GM19395 (cell line): ENCODE data around the gene GRIP2.

Experiments
- ATAC-seq: cut with Tn5 transposase; IDR thresholded peaks from one replicate; pipeline ENCODE4 v1.9.1; 2021; ENCODE audit warnings: mild to moderate bottlenecking, moderate library complexity; ENCODE audit not compliant: unreplicated experiment

GRIP2 gene

DNA sequence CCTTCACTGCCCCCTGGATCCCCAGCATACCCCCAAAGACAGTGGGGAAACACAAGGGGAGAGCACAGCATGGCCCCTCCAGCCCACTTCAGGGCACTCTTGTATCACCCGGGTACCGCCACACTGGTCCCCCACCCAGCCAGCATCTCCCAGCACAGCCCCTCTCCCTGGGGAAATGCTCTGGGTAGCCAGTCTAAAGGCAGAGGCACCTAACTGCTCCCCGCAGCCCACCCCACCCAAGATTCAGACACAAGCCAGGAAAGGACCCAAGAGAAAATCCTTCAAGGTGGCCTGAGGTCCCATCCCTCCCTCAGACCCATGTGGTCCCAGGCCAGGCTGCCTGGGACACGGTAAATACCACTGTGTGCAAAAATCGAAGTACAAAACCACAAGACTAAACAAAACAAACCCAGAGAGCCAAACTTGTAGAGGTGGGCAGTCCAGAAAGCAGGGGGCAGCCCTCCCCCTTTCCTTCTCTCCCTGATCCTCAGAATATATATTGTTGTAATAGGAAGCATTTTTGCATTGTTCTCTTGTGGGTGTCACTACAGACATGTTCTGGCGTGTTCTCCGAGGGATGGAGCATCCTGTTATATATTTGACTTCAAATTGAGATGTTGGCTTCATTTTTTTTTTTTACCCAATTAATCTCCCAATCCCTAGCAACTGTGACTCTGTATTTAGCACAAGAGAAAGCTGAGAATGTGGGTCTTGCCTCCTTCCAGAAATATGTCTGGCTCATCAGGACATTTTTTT, 51.7 kb downstream of the GRIP2 start:
- ATAC-seq: no peak

DNA sequence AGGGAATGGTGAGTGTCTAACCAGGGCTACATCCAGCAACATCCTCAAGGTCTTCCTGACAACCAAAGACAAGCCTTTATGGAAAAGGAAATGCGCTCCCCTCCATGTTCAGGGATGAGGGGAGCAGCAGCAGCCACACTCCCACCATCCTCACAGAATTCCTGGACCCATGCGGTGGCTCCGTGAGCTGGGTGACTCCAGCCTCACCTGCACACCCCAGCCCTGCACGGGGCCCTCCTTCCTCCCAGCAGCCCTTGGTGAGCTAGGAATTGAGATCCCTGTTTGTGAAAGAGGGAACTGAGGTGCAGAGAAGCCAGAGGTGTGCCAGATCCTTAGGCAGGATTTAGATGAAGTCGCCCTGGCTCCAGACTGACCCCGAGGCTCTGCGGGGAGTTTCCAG, 52.3 kb downstream of the GRIP2 start:
- no peak for ATAC-seq

DNA sequence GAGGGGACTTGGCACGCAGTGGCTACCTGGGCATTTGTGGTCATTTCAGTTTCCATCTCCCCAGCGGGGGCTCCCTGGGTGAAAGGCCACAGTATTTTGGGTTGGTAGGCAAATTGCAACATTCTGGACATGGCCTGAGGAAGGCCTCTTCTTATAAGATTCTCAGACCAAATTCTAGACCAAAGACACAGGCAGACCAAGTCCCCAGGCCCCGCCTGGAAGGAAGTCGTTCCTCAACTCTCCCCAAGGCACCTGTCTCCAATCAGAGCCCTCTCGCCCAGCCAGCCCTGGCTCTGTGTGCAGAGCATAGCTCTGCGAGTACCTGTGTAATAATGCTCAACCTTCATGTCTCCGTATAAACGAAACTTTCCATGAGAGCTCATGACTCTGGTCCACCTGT, 53.1 kb downstream of the GRIP2 start:
- no peak for ATAC-seq

DNA sequence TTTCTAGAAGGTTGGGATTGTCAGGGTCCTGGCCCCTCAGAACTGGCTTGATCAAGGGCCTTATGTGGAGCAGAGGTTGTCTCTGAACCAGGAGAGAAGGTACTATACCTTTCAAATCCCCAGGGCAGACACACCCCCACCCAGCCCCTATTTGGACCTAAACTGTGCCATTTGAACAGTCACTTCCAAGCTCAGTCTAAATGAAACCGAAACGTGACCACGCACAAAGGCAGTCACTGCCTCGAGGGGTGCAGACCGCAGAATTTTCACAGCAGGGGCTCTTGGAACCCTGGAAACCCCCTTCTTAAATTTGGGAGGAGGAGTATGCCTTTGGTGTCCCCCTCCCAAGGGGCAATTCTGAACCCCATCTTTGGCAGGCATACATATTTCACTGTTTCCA, 53.7 kb downstream of the GRIP2 start:
- ATAC-seq: no peak

DNA sequence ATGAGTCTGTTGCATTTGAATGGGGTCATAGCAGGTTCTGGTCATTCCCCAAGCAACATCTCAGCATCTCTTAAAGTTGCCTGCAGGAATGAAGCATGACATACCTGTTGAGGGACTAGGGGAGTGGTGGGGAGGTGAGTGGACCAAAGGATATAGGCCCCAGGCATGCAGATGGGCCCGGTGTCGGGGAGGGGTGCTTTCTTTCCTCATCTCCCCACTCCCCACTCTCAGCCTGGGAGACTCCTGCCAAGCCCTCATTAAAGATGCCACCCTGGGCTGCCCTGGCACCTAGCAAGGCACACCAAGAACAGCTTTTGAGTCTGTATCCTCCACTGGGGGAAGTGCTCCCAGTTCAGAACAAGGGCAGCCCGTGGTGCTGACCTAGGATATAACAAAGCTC, 54.2 kb downstream of the GRIP2 start:
- no peak for ATAC-seq

DNA sequence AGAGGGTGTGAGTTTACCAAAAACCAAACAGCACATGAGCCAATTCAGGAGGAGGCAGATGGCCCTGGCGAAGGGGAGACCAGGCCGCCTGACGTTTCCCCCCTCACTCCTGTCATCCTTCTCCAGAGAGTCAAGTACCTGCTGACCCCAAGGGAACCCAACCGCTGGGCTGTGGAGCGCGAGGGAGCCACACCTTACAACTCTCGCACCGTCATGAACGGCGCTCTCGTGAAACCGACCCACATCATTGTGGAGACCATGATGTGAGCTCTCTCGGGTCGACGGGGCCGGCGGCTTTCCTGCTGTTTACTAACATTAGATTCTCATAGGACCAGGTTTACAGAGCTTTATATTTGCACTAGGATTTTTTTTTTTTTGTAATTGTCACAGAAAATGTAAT, 55.4 kb downstream of the GRIP2 start:
- no peak for ATAC-seq

DNA sequence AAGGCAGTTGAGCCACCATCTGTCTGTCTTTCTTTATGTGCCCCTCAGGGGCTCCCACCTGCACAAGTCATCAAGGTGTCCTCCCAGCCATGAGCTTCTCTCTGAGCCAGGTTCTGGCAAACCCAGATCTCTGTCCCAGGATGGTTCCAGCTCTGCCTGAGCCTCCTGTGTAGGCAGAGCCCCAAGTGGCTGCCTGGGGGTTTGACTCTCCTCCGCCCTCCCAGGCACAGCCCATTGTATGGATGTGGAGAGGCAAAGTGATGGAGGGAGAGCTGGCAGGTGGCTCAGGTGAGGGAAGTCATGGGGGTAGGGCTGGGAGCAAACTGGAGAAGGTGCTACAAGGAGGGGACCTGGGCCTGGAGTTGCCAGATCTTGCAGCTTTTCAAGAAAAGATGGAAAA, 56.9 kb downstream of the GRIP2 start:
- ATAC-seq: no peak

DNA sequence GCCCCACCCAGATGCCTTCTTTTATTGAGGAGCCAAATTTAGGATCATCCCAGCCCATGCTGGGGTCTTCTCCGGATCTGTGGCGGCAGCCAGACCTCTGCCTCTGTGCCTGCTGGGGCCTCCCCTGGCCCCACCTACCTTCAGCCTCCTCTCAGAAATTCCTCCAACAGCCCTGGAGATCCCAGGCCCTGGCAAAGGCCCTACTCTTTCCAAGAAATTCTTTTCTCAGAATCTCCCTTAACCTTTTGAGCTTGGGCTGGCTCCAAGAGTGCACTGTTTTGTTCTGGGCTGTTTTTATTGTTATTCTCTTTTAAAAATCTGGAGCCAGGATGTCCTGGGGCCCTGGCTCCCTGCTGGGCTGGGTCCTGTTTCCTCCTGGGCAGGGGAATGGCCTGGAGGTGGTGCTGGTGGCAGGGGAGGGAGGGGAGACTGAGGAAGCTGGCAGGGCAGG, 57.8 kb downstream of the GRIP2 start:
- ATAC-seq: no peak

DNA sequence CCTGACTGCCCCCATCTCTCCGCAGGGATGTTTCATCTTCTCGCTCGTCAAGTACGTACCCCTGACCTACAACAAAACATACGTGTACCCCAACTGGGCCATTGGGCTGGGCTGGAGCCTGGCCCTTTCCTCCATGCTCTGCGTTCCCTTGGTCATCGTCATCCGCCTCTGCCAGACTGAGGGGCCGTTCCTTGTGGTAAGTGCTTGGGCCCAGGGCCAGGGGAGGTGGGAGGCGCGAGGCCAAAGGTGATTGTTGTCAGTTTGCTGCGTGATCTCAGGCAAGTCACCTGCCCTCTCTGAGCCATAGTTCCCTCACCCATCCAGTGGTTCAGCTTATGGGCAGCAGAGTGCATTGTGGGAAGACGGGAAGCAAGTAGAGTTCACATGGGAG, 58.5 kb downstream of the GRIP2 start:
- ATAC-seq: no peak

DNA sequence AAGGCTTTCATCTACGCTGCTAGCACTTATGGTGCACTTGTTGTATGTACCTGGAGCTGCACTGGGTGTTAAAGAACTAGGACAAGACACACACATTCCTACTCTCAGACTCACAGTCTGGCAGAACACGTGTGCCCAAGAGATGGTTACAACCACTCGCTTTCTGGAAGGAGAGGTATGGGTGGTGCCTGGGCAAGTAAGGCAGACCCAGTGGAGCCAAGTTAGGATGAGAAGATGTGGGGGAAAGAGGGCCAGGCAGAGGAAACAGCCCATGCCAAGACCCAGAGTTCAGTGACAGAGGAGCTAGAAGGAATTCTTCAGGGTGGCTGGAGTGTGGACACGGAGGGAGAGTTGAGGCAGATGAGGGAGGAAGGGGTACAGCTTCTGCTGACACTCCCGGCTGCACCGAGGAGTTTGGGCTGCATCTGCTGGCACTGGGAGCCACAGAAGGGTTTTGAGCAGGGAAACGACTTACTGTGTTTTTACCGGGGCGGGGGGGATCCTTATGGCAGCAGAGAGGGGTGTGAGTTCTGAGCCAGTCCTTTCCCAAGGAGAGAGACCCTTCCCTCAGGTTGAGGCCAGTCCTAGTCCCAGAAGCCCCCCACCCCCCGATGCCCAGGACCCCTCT, 59.0 kb downstream of the GRIP2 start:
- no peak for ATAC-seq

DNA sequence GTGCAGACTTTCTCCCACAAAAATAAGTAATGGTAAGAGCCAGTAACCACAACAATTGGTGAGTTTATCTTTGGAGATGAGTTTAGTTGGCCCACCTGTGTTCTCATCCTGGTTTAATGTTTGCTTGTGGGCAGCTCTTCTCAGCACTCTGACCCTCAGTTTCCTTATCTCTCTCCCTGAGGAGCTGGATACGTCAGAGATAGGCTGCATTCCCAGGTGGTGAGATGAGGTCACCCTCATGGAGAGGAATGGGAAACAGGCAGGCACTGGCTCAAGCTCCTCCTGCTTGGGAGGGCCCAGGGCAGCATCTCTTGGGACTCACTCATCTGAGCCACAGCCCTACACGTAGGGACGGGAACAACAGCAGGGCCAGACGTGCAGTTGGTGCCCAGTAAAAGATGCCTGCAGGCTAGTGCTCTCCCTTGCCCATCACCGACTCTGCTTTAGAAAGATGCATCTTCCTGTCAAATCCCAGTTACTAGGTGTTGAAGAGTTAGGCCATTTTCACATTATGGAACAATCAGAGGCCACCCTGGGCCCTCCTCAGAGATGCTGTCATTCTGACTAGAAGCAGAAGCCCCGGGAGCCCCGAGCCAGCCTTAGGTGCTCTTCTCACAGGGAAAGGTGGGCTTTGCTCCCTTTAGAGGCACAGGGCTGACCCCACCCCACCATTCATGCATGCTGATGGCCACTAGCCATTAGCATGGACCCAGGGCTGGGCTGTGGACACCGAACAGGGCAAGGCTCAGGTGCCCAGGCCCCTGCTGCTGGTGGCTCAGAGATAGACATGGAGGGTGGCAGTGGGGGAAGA, 59.7 kb downstream of the GRIP2 start:
- no peak for ATAC-seq

DNA sequence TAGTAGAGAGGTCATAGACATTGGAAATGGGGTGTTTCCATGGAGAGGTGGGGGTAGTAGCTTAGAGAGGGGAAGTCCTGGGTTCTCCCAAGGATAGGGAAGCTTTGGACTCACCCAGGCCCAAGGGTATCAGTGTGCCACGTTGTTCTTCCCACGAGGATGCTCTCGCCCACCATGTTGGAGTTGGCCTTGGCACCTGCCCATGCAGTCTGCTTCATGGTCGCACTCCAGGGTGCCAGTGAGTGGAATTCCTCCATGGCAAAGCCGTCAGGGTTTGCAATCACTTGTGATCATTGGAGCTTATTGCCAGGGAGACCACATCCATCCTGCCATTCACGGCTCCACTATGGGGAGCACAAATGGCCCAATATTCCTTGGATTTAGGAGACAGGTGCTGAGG, 60.6 kb downstream of the GRIP2 start:
- no peak for ATAC-seq

DNA sequence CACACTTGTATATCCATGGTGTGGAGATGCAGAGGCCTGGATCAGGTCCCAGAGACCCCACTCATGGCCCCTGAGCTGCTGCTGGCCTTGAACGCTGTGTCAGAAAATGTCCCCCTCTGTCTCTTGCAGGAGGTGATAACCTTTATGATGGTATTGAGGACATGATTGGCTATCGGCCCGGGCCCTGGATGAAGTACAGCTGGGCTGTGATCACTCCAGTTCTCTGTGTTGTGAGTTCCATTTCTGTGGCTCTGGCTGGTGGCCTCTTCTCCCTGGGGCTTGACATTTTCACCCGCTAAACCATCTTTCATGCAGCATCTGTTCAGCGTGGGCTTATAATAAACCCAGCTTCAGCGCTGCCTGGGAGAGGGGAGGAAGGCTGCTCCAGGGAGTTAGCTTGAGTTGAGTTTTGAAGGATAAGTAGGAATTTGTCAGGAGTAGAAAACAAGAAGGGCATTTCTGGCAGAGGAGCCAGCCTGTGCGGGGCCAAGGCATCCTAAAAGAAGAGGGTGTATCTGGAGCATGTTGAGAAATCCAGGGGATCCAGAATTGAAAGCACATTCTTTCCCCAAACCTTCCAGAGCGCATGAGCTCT, 61.1 kb downstream of the GRIP2 start:
- no peak for ATAC-seq

DNA sequence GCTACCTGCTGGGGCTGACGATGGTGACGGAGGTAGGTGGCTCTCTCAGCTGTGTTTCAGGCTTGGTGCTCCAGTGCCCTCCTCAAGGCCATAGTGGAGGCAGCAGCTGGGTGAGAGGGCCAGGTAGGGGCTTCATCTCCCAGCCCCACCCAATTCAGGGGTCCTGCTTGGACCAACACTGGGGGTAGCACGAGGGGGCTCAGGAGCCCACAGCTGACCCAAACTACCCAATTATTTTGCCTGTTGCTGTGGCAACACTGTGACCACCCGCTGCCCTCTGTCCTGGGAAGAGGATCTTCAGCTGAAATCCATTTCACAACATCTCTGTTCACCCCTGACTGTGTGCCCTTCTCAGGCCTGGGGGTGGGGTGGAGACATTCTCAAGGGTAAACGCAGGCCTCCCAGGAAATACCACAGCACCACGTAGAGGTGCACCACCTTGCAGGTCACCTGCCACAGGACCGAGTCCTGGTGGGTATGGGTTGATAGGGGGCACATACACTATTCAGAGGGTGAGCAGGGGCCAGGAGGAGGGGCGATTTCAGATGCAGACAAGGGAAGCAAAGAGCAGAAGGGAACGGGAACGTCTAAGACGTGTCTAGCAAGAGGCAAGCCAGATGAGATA, 62.7 kb downstream of the GRIP2 start:
- ATAC-seq: no peak

DNA sequence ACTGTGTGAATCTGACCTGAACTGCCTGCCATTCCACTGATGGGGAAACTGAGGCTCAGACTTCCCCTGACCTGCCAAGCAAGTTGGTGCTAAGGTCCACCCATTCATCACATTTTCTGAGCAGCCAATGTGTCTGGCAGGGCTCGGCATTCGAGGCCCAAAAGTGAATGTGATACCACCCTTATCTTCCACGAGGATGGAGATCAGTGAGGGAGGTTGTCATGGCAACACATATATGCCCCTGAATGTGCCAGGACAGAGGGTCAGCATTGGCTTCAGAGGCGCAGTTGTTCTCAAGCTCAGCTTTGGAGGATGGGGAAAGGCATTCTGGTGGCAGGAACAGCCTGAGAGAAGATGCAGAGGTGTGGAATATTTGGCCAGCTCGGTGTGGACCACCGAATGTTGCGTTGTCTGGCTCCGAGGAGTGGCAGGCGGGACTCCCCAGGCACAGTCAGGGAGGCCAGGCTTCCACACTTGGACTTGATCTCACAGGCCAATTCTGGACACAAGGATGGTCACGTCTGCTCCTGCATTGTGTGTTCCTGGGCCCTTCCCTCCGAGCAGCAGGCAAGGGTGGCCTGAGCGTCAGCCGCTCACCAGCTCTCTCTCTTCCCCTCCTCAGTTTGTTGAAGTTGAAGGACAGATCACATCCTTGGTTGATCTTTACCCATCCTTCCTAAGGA, 63.4 kb downstream of the GRIP2 start:
- ATAC-seq: no peak

DNA sequence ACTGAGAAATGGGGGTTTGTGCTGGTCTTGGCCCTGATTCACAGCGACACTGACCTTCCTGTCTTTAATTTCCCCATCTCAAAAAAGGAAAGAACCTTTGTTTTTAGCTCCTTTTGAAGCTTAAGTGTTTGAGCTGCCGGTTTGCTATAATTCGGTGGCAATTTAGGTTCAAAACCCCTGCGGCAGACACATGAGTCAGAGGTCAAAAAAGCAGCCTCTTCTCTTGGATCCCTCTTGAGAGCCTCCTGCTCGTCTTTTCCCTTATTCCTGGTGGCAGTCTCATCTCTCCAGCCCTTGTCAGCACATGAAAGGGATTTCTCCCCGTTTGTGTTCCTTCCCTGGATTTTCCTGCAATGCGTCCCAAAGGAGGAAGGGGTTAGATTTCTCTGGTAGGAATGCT, 64.5 kb downstream of the GRIP2 start:
- no peak for ATAC-seq

DNA sequence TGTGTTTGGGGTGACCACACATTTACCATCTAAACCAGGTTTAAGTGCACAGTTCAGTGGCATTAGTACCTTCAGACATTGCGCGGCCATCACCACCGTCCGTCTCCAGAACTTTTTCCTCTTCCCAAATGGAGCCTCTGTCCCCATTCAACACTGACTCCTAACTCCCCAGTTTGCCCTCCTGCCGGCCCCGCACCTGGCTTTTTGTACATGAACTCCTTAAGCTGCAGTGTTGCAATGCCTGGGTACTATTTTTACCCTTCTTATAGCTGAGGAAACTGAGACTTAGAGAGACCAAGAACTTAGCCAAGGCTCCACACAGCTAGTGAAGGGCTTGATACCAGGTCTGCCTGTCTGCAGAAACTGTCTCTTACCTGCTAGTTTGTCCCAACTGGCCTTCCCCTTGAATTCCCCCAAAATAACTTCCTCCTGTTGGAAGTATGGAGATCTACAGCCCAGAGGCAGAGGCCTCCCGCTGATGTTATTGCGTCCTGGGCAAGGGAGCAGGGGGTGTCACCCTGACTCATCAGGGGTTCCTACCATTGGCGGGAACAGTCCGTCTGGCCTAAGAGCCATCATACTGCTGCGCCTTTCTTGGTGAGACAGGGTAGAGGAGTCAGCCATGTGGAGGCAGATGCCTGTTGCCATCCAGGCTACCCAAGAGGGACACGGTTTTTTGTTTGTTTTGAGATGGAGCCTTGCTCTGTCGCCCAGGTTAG, 65.6 kb downstream of the GRIP2 start:
- ATAC-seq: no peak

DNA sequence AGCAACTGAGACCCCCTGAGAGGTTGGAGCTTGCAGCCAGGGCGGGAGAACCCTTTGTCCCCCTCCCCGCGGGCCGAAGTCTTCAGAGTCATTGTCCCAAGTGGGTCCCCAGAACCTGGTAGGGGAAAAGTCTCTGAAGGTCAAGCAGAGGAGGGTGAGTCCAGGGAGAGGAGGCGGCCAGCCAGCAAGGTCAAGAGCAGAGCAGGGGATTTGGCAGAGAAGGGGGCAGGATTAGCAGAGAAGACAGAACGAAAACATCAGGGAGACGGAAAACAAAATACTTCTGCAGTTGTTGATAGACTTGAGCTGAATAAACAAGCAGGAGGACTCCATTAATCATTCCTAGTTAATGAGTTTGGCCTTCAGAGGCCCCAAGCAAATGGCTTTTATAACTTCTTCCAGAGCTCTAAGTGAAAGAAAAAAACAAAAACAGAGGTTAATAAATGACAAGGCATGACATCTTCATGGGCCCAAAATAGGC, 66.7 kb downstream of the GRIP2 start:
- ATAC-seq: no peak

DNA sequence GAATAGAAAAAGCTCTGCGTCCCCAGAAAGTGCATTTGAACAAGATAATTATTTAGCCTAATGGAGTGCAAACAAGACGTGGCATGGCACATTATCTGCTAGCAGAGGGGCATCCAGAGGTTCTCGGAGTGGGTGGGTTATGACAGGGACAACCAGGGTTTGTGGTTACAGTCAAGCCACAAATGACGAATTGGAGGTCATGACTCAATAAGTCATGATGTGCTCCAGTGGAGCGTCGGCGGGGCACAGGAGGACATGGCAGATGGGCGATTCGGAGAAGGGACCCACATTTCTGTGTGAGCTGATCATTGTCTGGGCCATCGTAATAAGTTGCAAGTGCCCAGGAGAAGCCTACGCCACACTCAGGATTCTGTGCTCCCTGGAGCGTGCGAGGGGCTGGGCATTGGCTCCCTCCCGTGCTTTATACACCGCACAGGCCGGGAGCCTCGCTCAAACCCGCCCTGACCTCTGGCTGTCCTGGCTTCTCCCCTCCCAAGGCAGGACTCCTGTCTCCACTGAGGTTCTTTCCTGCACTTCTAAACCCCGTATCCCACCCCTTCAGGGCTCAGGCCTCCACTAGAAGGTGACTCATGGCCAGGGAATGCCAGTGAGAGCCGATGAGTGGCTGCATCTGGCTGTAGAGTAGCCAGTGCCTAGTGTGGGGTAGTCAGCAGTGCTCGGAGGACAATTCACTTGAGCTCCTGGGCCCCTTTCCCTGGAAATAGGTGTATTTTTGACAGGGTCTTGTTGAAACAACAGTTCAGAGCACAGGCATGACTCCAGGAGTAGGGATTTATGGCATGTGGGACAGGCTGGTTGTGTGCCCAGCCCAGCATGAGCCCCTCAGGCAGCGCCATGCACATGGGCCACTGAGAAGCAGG, 67.4 kb downstream of the GRIP2 start:
- ATAC-seq: no peak
